Gastrocnemius medialis (tissue), 4 donors: Measurements from ENCODE around the gene RRAD. TPM values are rescaled to one million over a fixed set of nuclear protein-coding genes. Genes with fewer than 3 reads are reported as not detected.

Source experiments
- ATAC-seq, 2 donors: fragments of 150-250 bp; one replicate each; pipeline ENCODE4 v1.9.1; 2016
- DNase-seq, 2 donors: peaks; one replicate each; pipeline ENCODE4 v3.0.0-alpha.2; 2019
- H3K27ac ChIP-seq, 4 donors: fragments of 200-600 bp; sonication (generic); 1 replicate in 1 of 4; 2 replicates in 3 of 4; pipeline ENCODE4 v1.5.1; 2016 to 2018; ENCODE audit warnings: mild to moderate bottlenecking in 2 of 4, moderate library complexity in 1 of 4
- H3K27me3 ChIP-seq, 3 donors: fragments of 200-600 bp; sonication (generic) in 2 of 3; 1 replicate in 1 of 3; 2 replicates in 2 of 3; pipeline versions ENCODE4 v1.5.1 to v1.6.0; 2016 to 2019; ENCODE audit warnings: mild to moderate bottlenecking in 1 of 3, moderate library complexity in 1 of 3
- H3K36me3 ChIP-seq, 2 donors: fragments of 200-600 bp; sonication (generic) in 1 of 2; one replicate each; pipeline ENCODE4 v1.5.1; 2017 to 2018
- H3K4me1 ChIP-seq, 2 donors: fragments of 200-600 bp; sonication (generic) in 1 of 2; one replicate each; pipeline ENCODE4 v1.5.1; 2016 to 2017; ENCODE audit warnings: mild to moderate bottlenecking in 2 of 2
- H3K4me3 ChIP-seq, 4 donors: fragments of 200-600 bp; sonication (generic) in 3 of 4; 1 replicate in 1 of 4; 2 replicates in 3 of 4; pipeline ENCODE4 v1.5.1; 2016 to 2019; ENCODE audit warnings: mild to moderate bottlenecking in 2 of 4
- H3K9me3 ChIP-seq, 3 donors: fragments of 200-600 bp; sonication (generic) in 2 of 3; 1 replicate in 1 of 3; 2 replicates in 2 of 3; pipeline ENCODE4 v1.5.1; 2016 to 2019
- CTCF ChIP-seq, 5 experiments: fragments of 450-650 bp in 3 of 5; fragments of 200-600 bp in 2 of 5; sonication (generic) in 2 of 5; IDR thresholded peaks in 4 of 5; conservative IDR thresholded peaks in 1 of 5; 1 replicate in 4 of 5; 2 replicates in 1 of 5; pipeline ENCODE4 v1.5.1; 2016 to 2019; ENCODE audit warnings: antibody characterized with exemption in 5 of 5, mild to moderate bottlenecking in 3 of 5, moderate library complexity in 3 of 5
- POLR2A ChIP-seq, 2 donors: fragments of 450-650 bp; IDR thresholded peaks; one replicate each; pipeline ENCODE4 v1.6.1; 2017; ENCODE audit warnings: antibody characterized with exemption in 2 of 2, mild to moderate bottlenecking in 2 of 2, moderate library complexity in 2 of 2
- in situ Hi-C, 4 donors: fragments of 200-750 bp; cut with MboI; loops; one replicate each; pipeline versions ENCODE4 v1.15.0 to v1.8.0; 2017; ENCODE audit warnings: low sequenced_read_pairs in 4 of 4
- intact Hi-C: fragments of 100-400 bp; cut with DNase I; formaldehyde crosslinking; loops from one replicate; pipeline ENCODE4 v1.15.1; 2023; ENCODE audit warnings: low total_unique reads
- total RNA-seq, 4 donors: library from RNA; depleted of rRNA; stranded (reverse); fragments of >200 nt; gene quantifications; one replicate each; pipeline versions ENCODE4 v1.1.0 to v1.2.3, GENCODE V29; 2016

RRAD gene
- total RNA-seq, 4 donors from 2014 or later = 286 to 1,191 (median 655) TPM

GRCh38 chr16:66900721-66901441, 24.5 kb downstream of the RRAD start:
- intact Hi-C loops (loop anchor here (1.0 kb wide), 2 partner anchors 27 to 48 kb away; no protein-coding TSS in a partner anchor), in situ Hi-C loops (no loop called here)
- DNase-seq (peak; percentile 87 to 97), ATAC-seq (peak; percentile 61 to 64)
- TF ChIP-seq POLR2A (IDR thresholded peaks at IDR 0.05) (no peak), CTCF (IDR thresholded peaks at IDR 0.05 in 4 of 5, conservative IDR thresholded peaks at IDR 0.05 in 1 of 5) (no peak)
- no peaks in the 10 kb centered on the region for H3K9me3 ChIP-seq
- H3K27me3 ChIP-seq = no peaks in the 10 kb centered on the region
- H3K27ac ChIP-seq = peak overlapping the region; percentile 85 to 98 (median 96)
- H3K4me3 ChIP-seq = peak overlapping the region in 2 of 4 donors; percentile 11 to 13
- H3K36me3 ChIP-seq = no peaks in the 10 kb centered on the region
- peaks cover 65 to 72% of the 10 kb centered on the region in 2 donors for H3K4me1 ChIP-seq

- Histone ChIP-seq H3K27me3 (no peaks in the 10 kb centered on the region), H3K4me3 (peak overlapping the region in 3 of 4 donors; percentile 7 to 13 (median 11)), H3K4me1 (peaks cover 61 to 71% of the 10 kb centered on the region in 2 donors), H3K36me3 (no peaks in the 10 kb centered on the region), H3K9me3 (no peaks in the 10 kb centered on the region), H3K27ac (peak overlapping the region; percentile 85 to 98 (median 96))
- in situ Hi-C loops = no loop called here
- intact Hi-C loops = loop anchor here (1.0 kb wide), 2 partner anchors 28 to 49 kb away; no protein-coding TSS in a partner anchor
- DNase-seq (peak; percentile 81 to 98), ATAC-seq (peak; percentile 55 to 58)
- TF ChIP-seq POLR2A (IDR thresholded peaks at IDR 0.05) = peak; percentile 32 to 60
- no peak for TF ChIP-seq CTCF (IDR thresholded peaks at IDR 0.05 in 4 of 5, conservative IDR thresholded peaks at IDR 0.05 in 1 of 5)
These were observed 25.2 kb downstream of the RRAD start for GRCh38 chr16:66899945-66900710.

GRCh38 chr16:66899310-66899944, 25.9 kb downstream of the RRAD start:
- peak; percentile 41 to 86 for DNase-seq
- in situ Hi-C loops = no loop called here
- intact Hi-C loops = no loop called here
- Histone ChIP-seq H3K27me3 (no peaks in the 10 kb centered on the region), H3K36me3 (no peaks in the 10 kb centered on the region), H3K9me3 (no peaks in the 10 kb centered on the region), H3K27ac (peak overlapping the region; percentile 85 to 98 (median 96)), H3K4me3 (no peak overlapping the region), H3K4me1 (peaks cover 55 to 64% of the 10 kb centered on the region in 2 donors)
- TF ChIP-seq CTCF (IDR thresholded peaks at IDR 0.05 in 4 of 5, conservative IDR thresholded peaks at IDR 0.05 in 1 of 5) (no peak), POLR2A (IDR thresholded peaks at IDR 0.05) (no peak)
- peak; percentile 63 to 68 for ATAC-seq

GRCh38 chr16:66898933-66899309, 26.4 kb downstream of the RRAD start:
- in situ Hi-C loops (no loop called here), intact Hi-C loops (no loop called here)
- DNase-seq = no peak
- peaks cover 52 to 59% of the 10 kb centered on the region in 2 donors for H3K4me1 ChIP-seq
- H3K9me3 ChIP-seq = no peaks in the 10 kb centered on the region
- TF ChIP-seq CTCF (IDR thresholded peaks at IDR 0.05 in 4 of 5, conservative IDR thresholded peaks at IDR 0.05 in 1 of 5) (no peak), POLR2A (IDR thresholded peaks at IDR 0.05) (no peak)
- peak overlapping the region; percentile 85 to 98 (median 96) for H3K27ac ChIP-seq
- no peaks in the 10 kb centered on the region for H3K36me3 ChIP-seq
- no peak overlapping the region for H3K4me3 ChIP-seq
- no peak for ATAC-seq
- no peaks in the 10 kb centered on the region for H3K27me3 ChIP-seq
